GM23338 (cell line): ENCODE results near the gene ENTPD8. TPM values are rescaled to one million over a fixed set of nuclear protein-coding genes. Genes with fewer than 3 reads are reported as not detected.
A peak's percentile ranks its signal among the peaks of the same experiment; 100 is the strongest.

Experiments used
- ATAC-seq: fragments of 200-7000 bp; cut with Tn5 transposase; 3 replicates; pipeline ENCODE4 v1.9.1; 2020
- DNase-seq: peaks from one replicate; pipeline ENCODE4 v3.0.0-alpha.2; 2015; ENCODE audit warnings: low spot score
- H2AFZ ChIP-seq: fragments of 200-600 bp; sonication (generic); 2 replicates; pipeline ENCODE4 v1.8.0; 2016; ENCODE audit warnings: antibody characterized with exemption, mild to moderate bottlenecking, moderate library complexity
- H3F3A ChIP-seq: fragments of 200-600 bp; sonication (generic); replicated peaks from 2 replicates; pipeline ENCODE4 v1.8.0; 2017; ENCODE audit warnings: antibody characterized with exemption, mixed run types, low read depth
- H3K27ac ChIP-seq: fragments of 200-600 bp; sonication (generic); 2 replicates; pipeline ENCODE4 v1.6.1; 2016; ENCODE audit warnings: low read depth
- H3K27me3 ChIP-seq: fragments of 200-600 bp; sonication (generic); 2 replicates; pipeline ENCODE4 v1.8.0; 2016; ENCODE audit warnings: mild to moderate bottlenecking, mixed run types, moderate library complexity; ENCODE audit not compliant: insufficient read depth
- H3K36me3 ChIP-seq: fragments of 200-600 bp; sonication (generic); 2 replicates; pipeline ENCODE4 v1.8.0; 2016; ENCODE audit warnings: mild to moderate bottlenecking; ENCODE audit not compliant: insufficient read depth
- H3K4me1 ChIP-seq: fragments of 200-600 bp; sonication (generic); 2 replicates; pipeline ENCODE4 v1.8.0; 2016; ENCODE audit warnings: mild to moderate bottlenecking, moderate library complexity; ENCODE audit not compliant: insufficient read depth
- H3K4me2 ChIP-seq: fragments of 200-600 bp; sonication (generic); 2 replicates; pipeline ENCODE4 v1.7.1; 2017; ENCODE audit warnings: mixed run types
- H3K4me3 ChIP-seq: fragments of 200-600 bp; sonication (generic); 2 replicates; pipeline ENCODE4 v1.6.1; 2016; ENCODE audit warnings: mixed run types
- H3K79me2 ChIP-seq: fragments of 200-600 bp; sonication (generic); replicated peaks from 2 replicates; pipeline ENCODE4 v1.8.0; 2017; ENCODE audit warnings: mild to moderate bottlenecking; ENCODE audit not compliant: insufficient read depth
- H3K9me2 ChIP-seq: fragments of 200-600 bp; sonication (generic); 2 replicates; pipeline ENCODE4 v1.8.0; 2017; ENCODE audit not compliant: insufficient read depth
- H4K20me1 ChIP-seq: fragments of 200-600 bp; sonication (generic); replicated peaks from 2 replicates; pipeline ENCODE4 v1.8.0; 2017; ENCODE audit warnings: mild to moderate bottlenecking; ENCODE audit not compliant: insufficient read depth
- H3K27ac Mint-ChIP-seq: 2 replicates; pipeline ENCODE4 v1.8.0; 2020; ENCODE audit warnings: inconsistent platforms, mild to moderate bottlenecking, moderate library complexity, mixed read lengths
- H3K27me3 Mint-ChIP-seq: 3 replicates; pipeline ENCODE4 v1.8.0; 2022; ENCODE audit warnings: low read depth, mild to moderate bottlenecking, moderate library complexity, mixed read lengths, inconsistent platforms; ENCODE audit not compliant: insufficient read depth, poor library complexity
- H3K36me3 Mint-ChIP-seq: 3 replicates; pipeline ENCODE4 v1.8.0; 2021; ENCODE audit warnings: low read depth, mild to moderate bottlenecking, inconsistent platforms, moderate library complexity, mixed read lengths
- H3K4me1 Mint-ChIP-seq: 3 replicates; pipeline ENCODE4 v1.8.0; 2020; ENCODE audit warnings: mild to moderate bottlenecking, inconsistent platforms, mixed read lengths
- H3K4me3 Mint-ChIP-seq: 3 replicates; pipeline ENCODE4 v1.8.0; 2021; ENCODE audit warnings: moderate library complexity, mild to moderate bottlenecking, inconsistent platforms, mixed read lengths
- H3K9me3 Mint-ChIP-seq: 3 replicates; pipeline ENCODE4 v1.8.0; 2020; ENCODE audit warnings: moderate library complexity, mild to moderate bottlenecking, inconsistent platforms, mixed read lengths
- CTCF ChIP-seq, 2 experiments: fragments of 200-600 bp in 1 of 2; sonication (generic) in 1 of 2; conservative IDR thresholded peaks; 2 replicates each; pipeline versions ENCODE4 v1.5.1 to v1.6.1; 2016 to 2017; ENCODE audit warnings: antibody characterized with exemption in 2 of 2, low read depth in 2 of 2, mild to moderate bottlenecking in 2 of 2, moderate library complexity in 1 of 2
- EZH2phosphoT487 ChIP-seq: fragments of 200-600 bp; sonication (generic); IDR thresholded peaks from one replicate; pipeline ENCODE4 v1.8.1; 2018; ENCODE audit warnings: antibody characterized with exemption; ENCODE audit not compliant: unreplicated experiment
- JUNB ChIP-seq: IDR thresholded peaks from one replicate; pipeline ENCODE4 v1.6.1; 2016; ENCODE audit warnings: antibody characterized with exemption; ENCODE audit not compliant: unreplicated experiment
- POLR2AphosphoS5 ChIP-seq: IDR thresholded peaks from 2 replicates; pipeline ENCODE4 v1.6.1; 2016; ENCODE audit warnings: antibody characterized with exemption, low read depth
- STAT1 ChIP-seq: IDR thresholded peaks from one replicate; pipeline ENCODE4 v1.6.1; 2016; ENCODE audit warnings: antibody characterized with exemption; ENCODE audit not compliant: unreplicated experiment
- polyA plus RNA-seq: library from polyadenylated mRNA; unstranded; fragments of >200 nt; fragmentation: Nextera tagmentation; extraction: Ambion mirVana; gene quantifications from 2 replicates; pipeline ENCODE4 v1.2.1, GENCODE V29; 2016
- total RNA-seq: library from RNA; depleted of rRNA; stranded (reverse); fragments of >200 nt; shearing (Covaris generic); gene quantifications from 2 replicates; pipeline ENCODE4 v1.2.3, GENCODE V29; 2014
- TF ChIP-seq, protein P1 (sequence below): IDR thresholded peaks from 2 replicates; pipeline ENCODE4 v1.6.1; 2016; ENCODE audit warnings: antibody characterized with exemption
- TF ChIP-seq, protein P2 (sequence below): IDR thresholded peaks from one replicate; pipeline ENCODE4 v1.6.1; 2018; ENCODE audit warnings: antibody characterized with exemption; ENCODE audit not compliant: unreplicated experiment

ENTPD8 gene
- total and polyA plus RNA-seq, 2 experiments from 2014 or later = 0.42 to 0.89 TPM

DNA sequence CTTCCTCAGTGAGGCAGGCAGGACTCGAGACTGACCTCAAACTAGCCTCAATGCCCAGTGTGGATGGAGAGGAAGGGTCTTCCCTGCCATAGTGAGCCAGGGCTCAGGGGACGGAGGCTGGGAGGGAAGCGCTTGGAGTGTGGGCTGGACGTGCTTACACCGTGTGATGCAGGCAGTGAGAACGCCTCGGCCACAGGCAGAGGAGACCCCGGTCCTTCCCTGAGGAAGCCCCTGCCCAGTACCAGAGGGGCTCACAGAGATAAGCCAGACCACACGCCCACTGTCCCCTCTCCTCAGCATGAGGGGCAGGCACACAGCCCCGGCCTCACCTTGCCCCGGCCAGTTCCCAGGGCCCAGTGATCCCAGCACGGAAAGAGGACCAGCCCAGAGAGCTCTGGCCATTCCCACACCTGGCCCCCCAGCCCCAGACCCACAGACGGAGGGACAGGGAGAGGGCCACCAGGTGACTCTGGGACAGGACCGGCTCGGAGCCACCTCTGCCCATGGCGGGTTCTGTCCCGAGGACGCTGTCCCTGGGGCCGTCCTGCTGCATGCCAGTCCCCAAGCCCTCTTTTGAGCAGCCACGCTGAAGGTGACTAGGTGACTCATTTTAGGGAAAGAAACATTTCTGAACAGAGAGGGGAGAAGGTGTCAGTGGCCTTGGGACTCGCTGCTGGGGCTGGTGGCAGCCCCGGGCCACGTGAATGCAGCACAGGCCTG lies 24.0 kb upstream of the ENTPD8 start (continued):
- TF ChIP-seq, protein P1, sequence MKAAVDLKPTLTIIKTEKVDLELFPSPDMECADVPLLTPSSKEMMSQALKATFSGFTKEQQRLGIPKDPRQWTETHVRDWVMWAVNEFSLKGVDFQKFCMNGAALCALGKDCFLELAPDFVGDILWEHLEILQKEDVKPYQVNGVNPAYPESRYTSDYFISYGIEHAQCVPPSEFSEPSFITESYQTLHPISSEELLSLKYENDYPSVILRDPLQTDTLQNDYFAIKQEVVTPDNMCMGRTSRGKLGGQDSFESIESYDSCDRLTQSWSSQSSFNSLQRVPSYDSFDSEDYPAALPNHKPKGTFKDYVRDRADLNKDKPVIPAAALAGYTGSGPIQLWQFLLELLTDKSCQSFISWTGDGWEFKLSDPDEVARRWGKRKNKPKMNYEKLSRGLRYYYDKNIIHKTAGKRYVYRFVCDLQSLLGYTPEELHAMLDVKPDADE = no peak
- TF ChIP-seq, protein P2, sequence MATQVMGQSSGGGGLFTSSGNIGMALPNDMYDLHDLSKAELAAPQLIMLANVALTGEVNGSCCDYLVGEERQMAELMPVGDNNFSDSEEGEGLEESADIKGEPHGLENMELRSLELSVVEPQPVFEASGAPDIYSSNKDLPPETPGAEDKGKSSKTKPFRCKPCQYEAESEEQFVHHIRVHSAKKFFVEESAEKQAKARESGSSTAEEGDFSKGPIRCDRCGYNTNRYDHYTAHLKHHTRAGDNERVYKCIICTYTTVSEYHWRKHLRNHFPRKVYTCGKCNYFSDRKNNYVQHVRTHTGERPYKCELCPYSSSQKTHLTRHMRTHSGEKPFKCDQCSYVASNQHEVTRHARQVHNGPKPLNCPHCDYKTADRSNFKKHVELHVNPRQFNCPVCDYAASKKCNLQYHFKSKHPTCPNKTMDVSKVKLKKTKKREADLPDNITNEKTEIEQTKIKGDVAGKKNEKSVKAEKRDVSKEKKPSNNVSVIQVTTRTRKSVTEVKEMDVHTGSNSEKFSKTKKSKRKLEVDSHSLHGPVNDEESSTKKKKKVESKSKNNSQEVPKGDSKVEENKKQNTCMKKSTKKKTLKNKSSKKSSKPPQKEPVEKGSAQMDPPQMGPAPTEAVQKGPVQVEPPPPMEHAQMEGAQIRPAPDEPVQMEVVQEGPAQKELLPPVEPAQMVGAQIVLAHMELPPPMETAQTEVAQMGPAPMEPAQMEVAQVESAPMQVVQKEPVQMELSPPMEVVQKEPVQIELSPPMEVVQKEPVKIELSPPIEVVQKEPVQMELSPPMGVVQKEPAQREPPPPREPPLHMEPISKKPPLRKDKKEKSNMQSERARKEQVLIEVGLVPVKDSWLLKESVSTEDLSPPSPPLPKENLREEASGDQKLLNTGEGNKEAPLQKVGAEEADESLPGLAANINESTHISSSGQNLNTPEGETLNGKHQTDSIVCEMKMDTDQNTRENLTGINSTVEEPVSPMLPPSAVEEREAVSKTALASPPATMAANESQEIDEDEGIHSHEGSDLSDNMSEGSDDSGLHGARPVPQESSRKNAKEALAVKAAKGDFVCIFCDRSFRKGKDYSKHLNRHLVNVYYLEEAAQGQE = no peak
- no peak for TF ChIP-seq POLR2AphosphoS5
- no peak for TF ChIP-seq CTCF (conservative IDR thresholded peaks at IDR 0.05; ENCODE audit: low read depth in 2 of 2)
- TF ChIP-seq JUNB = no peak
- no peak for TF ChIP-seq EZH2phosphoT487
- no peak for TF ChIP-seq STAT1

GRCh38 chr9:137464291-137464999 lies 23.3 kb upstream of the ENTPD8 start:
- no peaks in the 10 kb centered on the region for H3K9me2 ChIP-seq

More at GRCh38 chr9:137464291-137464999, 23.3 kb upstream of the ENTPD8 start:
- H4K20me1 ChIP-seq = no peaks in the 10 kb centered on the region
- no peaks in the 10 kb centered on the region for H3K27me3 ChIP-seq
- ATAC-seq (peak; percentile 6; the same call in 1 of the 3 replicates), DNase-seq (no peak)
- Mint-ChIP-seq H3K9me3 (no peaks in the 10 kb centered on the region; the same call in 2 of the 3 replicates), H3K36me3 (no peaks in the 10 kb centered on the region; the same call in 2 of the 3 replicates), H3K4me3 (no peak overlapping the region), H3K4me1 (peaks cover 2% of the 10 kb centered on the region; the same call in 2 of the 3 replicates), H3K27ac (no peak overlapping the region), H3K27me3 (peaks cover 11% of the 10 kb centered on the region)
- TF ChIP-seq, protein P1 = no peak
- peak in 1 of 2 experiments; percentile 40; a peak in 2 of 4 replicates for TF ChIP-seq CTCF (conservative IDR thresholded peaks at IDR 0.05; ENCODE audit: low read depth in 2 of 2)
- H3K4me1 ChIP-seq = no peaks in the 10 kb centered on the region
- no peaks in the 10 kb centered on the region for H3K36me3 ChIP-seq
- H3K4me2 ChIP-seq = no peak overlapping the region
- H3K79me2 ChIP-seq = no peaks in the 10 kb centered on the region
- H2AFZ ChIP-seq = no peak overlapping the region
- H3K27ac ChIP-seq = no peak overlapping the region
- no peak overlapping the region for H3K4me3 ChIP-seq
- no peaks in the 10 kb centered on the region for H3F3A ChIP-seq
